Stimulated activated CD8-positive, alpha-beta memory T cell treated with anti-CD3 and anti-CD28 coated beads, Interleukin-12 subunit alpha, Interleukin-12 subunit beta, amount 100 ng/mL, for 4 hours (primary cell): Measurements from ENCODE around the gene AGBL4.
"Not testable (repeated sequence)": the region's sequence is repeated elsewhere in the genome, so short reads cannot be mapped to it uniquely, and the experiment has no call there.

ENCODE experiments used
- DNase-seq: peaks from one replicate; pipeline ENCODE4 v3.0.0-alpha.2; 2020; ENCODE audit warnings: low read depth

Gene AGBL4

GRCh38 chr1:50023292-50024159 lies at the start of gene AGBL4:
Gene AGBL4 (minus strand): TSS chr1:50023954.
- no peak for DNase-seq

- DNase-seq, result no peak
Measured at GRCh38 chr1:50066806-50067205, 43.1 kb upstream of the AGBL4 start.

GRCh38 chr1:50060279-50060678 lies 36.5 kb upstream of the AGBL4 start:
- DNase-seq, result no peak

GRCh38 chr1:50048791-50049190 lies 25.0 kb upstream of the AGBL4 start:
- DNase-seq, result no peak

GRCh38 chr1:50047916-50048694 lies 24.4 kb upstream of the AGBL4 start:
- DNase-seq, result no peak

GRCh38 chr1:50038237-50038809 lies 14.6 kb upstream of the AGBL4 start:
- DNase-seq, result no peak

GRCh38 chr1:50027794-50028193 lies 4.0 kb upstream of the AGBL4 start:
- DNase-seq, result no peak

- DNase-seq, result no peak
Measured at GRCh38 chr1:49995734-49996133, 28.0 kb downstream of the AGBL4 start.

GRCh38 chr1:49971088-49971487 lies 52.7 kb downstream of the AGBL4 start:
- DNase-seq, result no peak

- no peak for DNase-seq
Measured at GRCh38 chr1:49951385-49951784, 72.4 kb downstream of the AGBL4 start.

- not testable (repeated sequence) for DNase-seq
Measured at GRCh38 chr1:49915301-49915700, 108.5 kb downstream of the AGBL4 start.

GRCh38 chr1:49906365-49906764 lies 117.4 kb downstream of the AGBL4 start:
- no peak for DNase-seq

- no peak for DNase-seq
Measured at GRCh38 chr1:49864581-49864980, 159.2 kb downstream of the AGBL4 start.

- no peak for DNase-seq
Measured at GRCh38 chr1:49854741-49855140, 169.0 kb downstream of the AGBL4 start.

- no peak for DNase-seq
Measured at GRCh38 chr1:49842596-49842995, 181.2 kb downstream of the AGBL4 start.

GRCh38 chr1:49841767-49842166 lies 182.0 kb downstream of the AGBL4 start:
- DNase-seq, result no peak

GRCh38 chr1:49824261-49824660 lies 199.5 kb downstream of the AGBL4 start:
- DNase-seq, result no peak

GRCh38 chr1:49817681-49818080 lies 206.1 kb downstream of the AGBL4 start:
- DNase-seq, result no peak

GRCh38 chr1:49787013-49787412 lies 236.7 kb downstream of the AGBL4 start:
- not testable (repeated sequence) for DNase-seq

GRCh38 chr1:49765034-49765433 lies 258.7 kb downstream of the AGBL4 start:
- DNase-seq, result no peak

GRCh38 chr1:49738118-49738517 lies 285.6 kb downstream of the AGBL4 start:
- DNase-seq, result not testable (repeated sequence)

- DNase-seq, result no peak
Measured at GRCh38 chr1:49728377-49728776, 295.4 kb downstream of the AGBL4 start.

GRCh38 chr1:49723662-49724061 lies 300.1 kb downstream of the AGBL4 start:
- no peak for DNase-seq
